HG02610 (cell line): ENCODE data around the gene ZNF668.
"Not testable (repeated sequence)": the region's sequence is repeated elsewhere in the genome, so short reads cannot be mapped to it uniquely, and the experiment has no call there.

Source experiments
- ATAC-seq: cut with Tn5 transposase; IDR thresholded peaks from one replicate; pipeline ENCODE4 v1.9.1; 2021; ENCODE audit warnings: mild to moderate bottlenecking, moderate library complexity; ENCODE audit not compliant: unreplicated experiment

ZNF668 gene

GRCh38 chr16:31016018-31016417 is 58.0 kb downstream of the ZNF668 start:
- ATAC-seq = no peak

DNA sequence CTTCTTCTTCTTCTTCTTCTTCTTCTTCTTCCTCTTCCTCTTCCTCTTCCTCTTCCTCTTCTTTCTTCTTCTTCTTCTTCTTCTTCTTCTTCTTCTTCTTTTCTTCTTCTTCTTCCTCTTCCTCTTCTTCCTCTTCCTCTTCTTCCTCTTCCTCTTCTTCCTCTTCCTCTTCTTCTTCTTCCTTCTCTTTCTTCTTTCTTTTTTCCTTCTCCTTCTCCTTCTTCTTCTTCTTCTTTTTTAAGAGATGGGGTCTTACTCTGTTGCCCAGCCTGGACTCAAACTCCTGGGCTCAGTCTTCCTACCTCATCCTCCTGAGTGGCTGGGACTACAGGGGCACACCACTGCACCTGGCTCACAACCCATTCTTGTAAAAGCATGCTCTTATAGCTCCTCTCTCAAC is 60.7 kb downstream of the ZNF668 start:
- not testable (repeated sequence) for ATAC-seq

- not testable (repeated sequence) for ATAC-seq
These were observed 62.2 kb downstream of the ZNF668 start for GRCh38 chr16:31011815-31012214.
